NAMALWA (cell line): ENCODE results near the gene RAP1GAP2.

Source experiments
- DNase-seq: peaks from one replicate; pipeline ENCODE4 v3.0.0-alpha.2; 2015; ENCODE audit warnings: low spot score

RAP1GAP2 gene

DNA sequence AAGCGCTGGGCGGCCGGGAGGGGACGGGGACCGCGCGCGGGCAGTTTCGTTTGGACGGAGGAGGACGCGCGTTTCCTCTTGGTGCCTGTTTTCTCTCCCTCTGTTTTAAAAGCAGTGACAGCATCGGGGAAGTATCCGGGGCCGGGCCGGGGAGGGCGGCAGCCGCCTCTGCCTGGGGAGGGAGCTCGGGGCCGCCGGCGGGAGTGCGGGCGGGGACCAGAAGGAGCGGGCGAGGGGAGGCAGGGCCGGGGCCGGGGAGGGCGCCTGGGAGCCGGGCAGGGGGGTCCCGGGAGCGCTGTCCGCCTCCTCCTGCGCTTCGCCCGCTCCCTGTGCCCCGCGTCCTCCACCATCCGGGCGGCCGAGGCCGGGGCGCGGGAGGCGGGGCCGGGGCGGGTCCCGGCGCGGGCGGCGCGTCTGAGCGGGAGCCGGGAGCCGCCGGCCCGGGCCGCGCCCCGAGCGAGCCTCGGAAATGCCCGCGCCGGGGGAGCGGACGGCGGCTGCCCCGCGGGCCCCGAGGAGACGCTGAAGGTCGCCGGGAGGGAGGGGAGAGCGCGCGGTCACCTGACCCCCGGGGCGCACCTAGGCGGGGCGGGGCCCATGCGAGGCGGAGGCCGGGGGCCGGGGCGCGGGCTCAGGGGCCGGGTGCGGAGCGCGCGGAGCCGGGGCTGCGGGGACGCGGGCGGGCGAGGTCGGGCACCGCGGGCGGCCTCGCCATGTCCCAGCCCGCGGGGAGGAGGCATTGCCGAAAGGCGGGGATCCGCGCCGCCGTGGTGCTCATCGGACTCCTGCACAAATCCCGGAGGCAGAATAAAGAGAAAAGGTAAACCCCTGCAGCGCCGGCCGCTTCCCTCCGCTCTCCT, 57.3 kb downstream of the RAP1GAP2 start:
- DNase-seq: no peak

GRCh38 chr17:2854143-2855055, 58.2 kb downstream of the RAP1GAP2 start:
- peak; percentile 40 for DNase-seq

GRCh38 chr17:2855063-2855600, 58.9 kb downstream of the RAP1GAP2 start:
- DNase-seq: no peak

- DNase-seq: no peak
Observed at GRCh38 chr17:2856727-2857126, 60.5 kb downstream of the RAP1GAP2 start.

DNA sequence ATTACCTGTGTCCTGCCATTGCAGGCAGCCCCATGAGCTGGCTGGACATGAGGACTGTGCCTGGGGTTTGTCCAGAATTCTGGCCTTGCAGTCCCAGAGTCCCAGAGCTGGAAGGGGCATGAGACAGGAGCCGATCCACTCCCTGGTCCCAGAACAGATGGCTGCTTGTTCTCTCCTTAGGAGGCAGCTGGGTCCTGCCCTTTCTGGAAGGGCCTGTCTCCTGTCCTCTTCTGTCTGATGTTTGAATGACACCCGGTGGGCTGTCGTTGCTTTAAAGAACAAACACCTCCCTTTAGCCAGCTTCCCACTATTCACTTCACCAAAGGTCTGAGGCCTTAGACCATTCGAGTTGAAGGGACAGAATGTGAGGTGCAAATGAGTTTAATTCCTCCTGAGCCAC, 63.8 kb downstream of the RAP1GAP2 start:
- DNase-seq: no peak

- DNase-seq: no peak
Observed at GRCh38 chr17:2860883-2861282, 64.6 kb downstream of the RAP1GAP2 start.

DNA sequence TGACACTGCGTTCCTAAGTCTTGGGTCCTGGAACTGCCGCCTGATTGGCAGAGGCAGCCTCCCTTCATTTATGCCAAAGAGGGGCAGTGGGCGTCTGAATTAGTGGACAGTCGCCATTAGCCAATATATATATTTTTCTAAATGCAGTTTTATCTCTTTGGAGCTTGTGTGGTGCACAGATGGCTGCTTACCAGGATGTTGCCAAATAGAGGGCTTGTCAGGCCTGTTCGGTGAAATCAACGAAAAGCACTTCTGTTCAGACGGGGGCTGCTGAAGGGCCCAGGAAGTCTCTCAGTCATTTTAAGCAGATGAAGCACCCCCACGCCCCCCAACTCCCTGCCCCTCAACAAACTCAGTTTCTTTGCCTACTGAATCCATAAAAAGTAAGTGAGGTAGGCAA, 66.0 kb downstream of the RAP1GAP2 start:
- DNase-seq: no peak

DNA sequence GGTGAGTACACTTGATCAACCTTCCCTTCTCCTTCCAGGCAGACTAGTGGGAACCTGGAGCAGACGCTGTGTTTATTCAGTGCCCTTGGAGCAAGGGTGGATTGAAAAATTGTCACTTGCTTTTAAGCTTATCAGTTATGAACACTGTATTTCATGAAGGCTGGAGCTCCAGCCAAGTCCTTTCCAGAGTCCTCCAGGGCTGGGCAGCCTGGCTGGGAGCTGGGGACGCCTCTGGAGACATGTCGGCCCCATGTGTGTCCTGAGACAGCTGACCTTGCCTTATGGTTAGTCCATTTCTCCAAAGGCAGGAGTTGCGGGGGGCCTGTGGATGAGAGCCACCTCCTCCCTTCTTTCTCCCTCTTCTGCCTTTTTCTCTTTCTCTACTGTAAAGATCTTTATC, 67.0 kb downstream of the RAP1GAP2 start:
- no peak for DNase-seq

- no peak for DNase-seq
Observed at GRCh38 chr17:2865228-2865627, 69.0 kb downstream of the RAP1GAP2 start.

DNA sequence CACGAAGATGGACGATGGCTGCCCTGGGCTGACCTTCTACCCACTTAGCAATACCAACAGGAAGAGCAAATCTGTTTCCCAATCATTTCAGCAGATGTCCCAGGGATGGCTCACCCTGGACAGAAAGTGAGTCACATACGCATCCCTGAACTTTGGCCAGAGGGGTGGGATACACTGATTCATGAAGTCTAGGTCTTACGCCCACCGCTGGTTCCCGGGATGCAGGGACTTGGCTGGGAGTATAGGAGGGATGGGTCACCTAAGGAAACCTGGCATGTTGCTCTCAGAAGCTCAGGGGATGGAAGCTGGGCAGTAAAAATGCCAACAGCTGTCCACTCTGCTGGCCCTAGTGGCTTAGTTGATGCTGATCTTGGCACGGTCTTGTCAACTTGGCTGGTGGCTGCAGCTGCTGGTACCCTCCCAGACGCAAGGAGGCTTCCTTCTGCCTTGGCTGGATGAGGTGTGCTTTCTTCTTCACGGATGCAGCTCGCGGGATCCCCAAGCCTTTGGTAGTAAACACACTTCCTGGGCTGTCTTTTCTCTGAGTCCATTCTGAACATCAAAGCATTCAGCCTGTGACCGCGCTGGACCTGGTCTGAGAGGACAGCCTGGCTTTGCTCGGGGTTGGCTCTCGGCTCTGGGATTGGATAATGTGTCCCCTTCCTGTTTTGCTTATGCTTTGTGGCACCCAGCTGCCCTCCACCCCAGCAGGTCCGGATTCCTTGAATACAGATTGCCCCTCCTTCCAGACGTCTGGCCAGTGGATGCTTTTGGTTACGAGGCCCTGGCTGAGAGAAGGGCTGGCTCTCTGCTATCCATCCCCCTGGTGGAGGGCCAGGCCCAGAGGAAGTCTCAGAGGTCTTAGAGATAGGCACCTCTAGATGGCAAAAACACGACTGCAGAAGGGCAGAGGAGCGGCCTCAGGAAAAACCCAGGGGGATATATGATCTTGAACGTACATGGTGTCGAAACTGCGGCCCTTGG, 71.5 kb downstream of the RAP1GAP2 start:
- no peak for DNase-seq

DNA sequence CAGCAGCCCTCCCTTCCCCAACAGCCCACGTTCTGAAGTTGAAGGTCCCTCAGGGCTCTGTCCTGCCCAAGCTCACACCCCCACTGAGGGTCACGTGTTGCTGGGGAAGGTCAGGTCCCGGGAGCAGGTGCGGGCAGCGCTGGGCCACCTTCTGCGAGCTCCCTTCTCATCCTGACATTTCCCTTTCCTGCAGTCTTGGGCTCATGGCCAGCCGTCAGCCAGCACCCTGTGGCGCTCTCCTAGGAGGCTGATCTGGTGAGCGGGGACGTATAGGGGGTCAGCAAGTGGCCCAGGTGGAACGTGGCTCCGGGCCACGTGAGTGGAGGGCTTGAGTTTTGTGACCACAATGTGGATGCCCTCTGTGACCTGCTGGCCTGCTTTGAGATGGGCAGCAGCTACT, 73.4 kb downstream of the RAP1GAP2 start:
- no peak for DNase-seq

GRCh38 chr17:2871205-2871604, 75.0 kb downstream of the RAP1GAP2 start:
- DNase-seq: no peak

DNA sequence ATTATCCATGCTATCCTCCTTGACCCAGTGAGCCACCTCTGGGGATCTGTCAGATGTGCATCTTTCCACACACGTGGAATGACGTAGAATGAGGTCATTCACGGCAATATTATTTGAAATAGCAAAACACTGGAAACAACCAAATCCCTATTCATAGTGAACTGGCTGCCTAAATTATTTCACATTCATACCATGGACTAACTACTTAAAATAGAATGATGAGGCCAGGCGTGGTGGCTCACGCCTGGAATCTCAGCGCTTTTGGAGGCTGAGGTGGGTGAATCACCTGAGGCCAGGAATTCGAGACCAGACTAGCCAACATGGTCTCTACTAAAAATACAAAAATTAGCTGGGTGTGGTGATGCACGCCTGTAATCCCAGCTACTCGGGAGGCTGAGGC, 75.5 kb downstream of the RAP1GAP2 start:
- DNase-seq: no peak

GRCh38 chr17:2872282-2872681, 76.0 kb downstream of the RAP1GAP2 start:
- no peak for DNase-seq

DNA sequence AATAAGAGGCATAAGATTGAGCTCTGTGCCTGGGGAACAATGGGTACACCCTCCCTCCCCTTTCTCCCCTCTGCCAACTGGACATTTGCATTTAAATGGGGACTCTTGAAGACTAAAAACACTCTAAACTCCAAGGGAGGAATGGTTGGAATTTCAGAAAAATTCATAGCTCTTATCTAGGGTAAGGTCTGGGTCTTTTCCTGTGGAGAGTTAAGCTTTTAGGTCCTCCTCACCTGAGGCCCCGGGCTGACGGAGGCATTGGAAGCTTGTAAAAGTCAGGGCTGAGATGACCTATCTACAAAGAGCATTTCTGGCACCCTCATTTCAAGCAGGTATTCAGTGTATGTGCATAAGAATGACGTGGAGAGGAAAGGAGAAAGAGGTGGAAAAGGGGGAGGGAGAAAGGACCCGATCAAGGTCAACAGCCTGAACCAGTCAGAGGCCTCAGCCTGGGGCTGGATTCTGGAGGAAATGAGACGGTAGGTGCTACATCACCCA, 78.0 kb downstream of the RAP1GAP2 start:
- DNase-seq: no peak

DNA sequence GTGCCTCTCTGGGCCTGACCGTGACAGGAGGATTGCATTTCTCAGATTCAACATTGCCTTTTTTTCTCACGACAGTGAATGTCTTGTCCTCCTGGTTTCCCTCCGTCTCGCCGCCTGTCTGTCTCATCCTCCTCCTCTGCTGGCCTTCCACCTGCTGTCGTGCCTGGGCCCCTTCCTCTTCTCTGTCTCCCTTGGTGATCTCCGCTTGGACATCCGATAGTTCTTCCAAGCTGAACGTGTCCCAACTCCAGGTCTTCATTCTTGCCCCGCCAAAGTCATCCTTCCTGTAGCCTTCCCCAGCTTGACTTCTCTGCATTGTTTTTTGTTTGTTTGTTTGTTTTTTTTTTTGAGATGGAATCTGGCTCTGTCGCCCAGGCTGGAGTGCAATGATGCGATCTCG, 79.4 kb downstream of the RAP1GAP2 start:
- DNase-seq: no peak

- no peak for DNase-seq
Observed at GRCh38 chr17:2876467-2876866, 80.2 kb downstream of the RAP1GAP2 start.

DNA sequence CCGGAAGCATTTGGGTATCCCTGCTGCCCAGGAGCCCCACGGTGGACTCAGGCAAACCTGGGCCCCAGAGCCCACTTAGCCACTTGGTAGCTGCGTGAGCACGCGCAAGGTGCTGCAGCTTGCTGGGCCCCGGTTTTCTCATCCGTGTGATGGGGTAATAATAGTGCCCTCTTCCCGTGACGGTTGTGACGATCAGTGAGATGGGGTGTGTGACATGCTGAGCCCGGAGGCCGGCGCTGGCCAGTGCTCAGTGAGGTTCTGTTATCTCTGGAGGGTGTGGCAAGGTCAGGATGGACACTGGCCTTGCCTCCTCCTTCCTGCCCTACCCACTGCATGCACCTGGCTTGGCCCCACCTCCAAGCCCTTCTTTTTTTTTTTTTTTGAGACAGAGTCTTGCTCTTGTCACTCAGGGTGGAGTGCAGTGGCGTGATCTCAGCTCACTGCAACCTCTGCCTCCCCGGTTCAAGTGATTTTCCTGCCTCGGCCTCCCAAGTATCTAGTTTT, 82.6 kb downstream of the RAP1GAP2 start:
- no peak for DNase-seq

- no peak for DNase-seq
Observed at GRCh38 chr17:2880050-2880449, 83.8 kb downstream of the RAP1GAP2 start.

- DNase-seq: no peak
Observed at GRCh38 chr17:2881295-2881694, 85.1 kb downstream of the RAP1GAP2 start.

- DNase-seq: no peak
Observed at GRCh38 chr17:2883544-2884213, 87.4 kb downstream of the RAP1GAP2 start.
